H1 (cell line): ENCODE measurements around the gene DDN.

Experiments
- ASH2L ChIP-seq: fragments of 200-600, 300-600 bp; sonication (generic); IDR thresholded peaks from one replicate; pipeline ENCODE4 v1.7.1; 2017; ENCODE audit warnings: low read length
- CEBPB ChIP-seq: IDR thresholded peaks from 2 replicates; pipeline ENCODE4 v1.6.1; 2012; ENCODE audit warnings: low read depth, low read length
- CTCF ChIP-seq, 3 experiments: IDR thresholded peaks; 1 replicate in 2 of 3; 2 replicates in 1 of 3; pipeline versions ENCODE4 v1.5.1 to v1.6.1; 2011; ENCODE audit warnings: low read length in 3 of 3, mild to moderate bottlenecking in 3 of 3, inconsistent platforms in 2 of 3, low read depth in 1 of 3, moderate library complexity in 1 of 3; ENCODE audit not compliant: insufficient read depth in 1 of 3; ENCODE audit errors: control extremely low read depth in 1 of 3
- EP300 ChIP-seq, 2 experiments: IDR thresholded peaks; 1 replicate in 1 of 2; 2 replicates in 1 of 2; pipeline ENCODE4 v1.6.1; 2011 to 2012; ENCODE audit warnings: low read depth in 2 of 2, low read length in 2 of 2, mild to moderate bottlenecking in 2 of 2, borderline replicate concordance in 1 of 2, inconsistent platforms in 1 of 2, moderate library complexity in 1 of 2
- HDAC2 ChIP-seq, 2 experiments: fragments of 300-600 bp in 1 of 2; sonication (generic) in 1 of 2; IDR thresholded peaks; 2 replicates each; pipeline ENCODE4 v1.6.1; 2011 to 2012; ENCODE audit warnings: low read depth in 2 of 2, low read length in 2 of 2, mild to moderate bottlenecking in 2 of 2, moderate library complexity in 2 of 2, borderline replicate concordance in 1 of 2, inconsistent platforms in 1 of 2
- POLR2A ChIP-seq, 2 experiments: IDR thresholded peaks; 1 replicate in 1 of 2; 2 replicates in 1 of 2; pipeline ENCODE4 v1.6.1; 2011; ENCODE audit warnings: low read depth in 2 of 2, low read length in 2 of 2, mild to moderate bottlenecking in 2 of 2; ENCODE audit errors: control extremely low read depth in 1 of 2
- POLR2AphosphoS5 ChIP-seq: IDR thresholded peaks from 2 replicates; pipeline ENCODE4 v1.6.1; 2011; ENCODE audit warnings: low read depth, low read length
- POU5F1 ChIP-seq: IDR thresholded peaks from 2 replicates; pipeline ENCODE4 v1.6.1; 2011; ENCODE audit warnings: low read depth, mild to moderate bottlenecking, low read length, moderate library complexity
- RAD21 ChIP-seq, 2 experiments: IDR thresholded peaks in 1 of 2; conservative IDR thresholded peaks in 1 of 2; 2 replicates each; pipeline ENCODE4 v1.6.1; 2011; ENCODE audit warnings: low read depth in 2 of 2, low read length in 2 of 2, improper control_type of control experiment in 1 of 2, inconsistent platforms in 1 of 2, mild to moderate bottlenecking in 1 of 2, moderate library complexity in 1 of 2
- SIN3A ChIP-seq, 2 experiments: IDR thresholded peaks in 1 of 2; conservative IDR thresholded peaks in 1 of 2; 2 replicates each; pipeline ENCODE4 v1.6.1; 2011 to 2012; ENCODE audit warnings: low read length in 2 of 2, improper control_type of control experiment in 1 of 2, low read depth in 1 of 2, mild to moderate bottlenecking in 1 of 2
- SP2 ChIP-seq: IDR thresholded peaks from 2 replicates; pipeline ENCODE4 v1.6.1; 2012; ENCODE audit warnings: mild to moderate bottlenecking, low read length, inconsistent platforms
- TBP ChIP-seq: IDR thresholded peaks from 2 replicates; pipeline ENCODE4 v1.6.1; 2011; ENCODE audit warnings: low read depth, low read length, improper control_type of control experiment
- TEAD4 ChIP-seq: IDR thresholded peaks from 2 replicates; pipeline ENCODE4 v1.6.1; 2012; ENCODE audit warnings: low read depth, low read length, inconsistent platforms, mixed read lengths
- YY1 ChIP-seq: IDR thresholded peaks from 2 replicates; pipeline ENCODE4 v1.6.1; 2011; ENCODE audit warnings: low read depth, mild to moderate bottlenecking, low read length

DNA sequence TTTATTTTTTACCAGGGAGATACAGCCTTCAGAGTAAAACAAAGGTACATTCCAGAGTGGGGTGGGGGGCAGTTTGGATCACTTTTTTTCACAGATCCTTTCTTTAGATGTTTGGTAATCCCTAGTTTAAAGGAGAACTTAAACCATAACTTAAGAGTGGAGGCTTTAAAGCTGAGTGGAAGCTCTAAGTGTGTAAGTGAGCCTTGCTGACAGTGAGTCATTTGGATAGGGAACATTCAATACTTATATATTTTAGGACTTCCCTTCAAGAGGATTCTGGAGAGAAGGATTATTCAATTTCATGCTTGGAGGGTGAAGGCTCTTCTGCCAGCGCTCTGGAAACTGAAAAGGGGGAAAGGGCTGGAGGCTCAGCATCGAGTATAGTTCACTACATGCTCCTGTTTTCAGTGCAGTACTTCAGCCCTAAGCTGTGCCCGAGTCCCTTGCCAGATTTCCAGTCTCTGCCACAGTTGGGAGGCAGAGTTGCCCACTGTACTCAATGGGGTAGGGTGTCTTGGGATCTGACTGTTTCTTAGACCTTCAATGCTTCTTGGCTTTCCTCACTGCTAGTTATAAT lies 11.0 kb upstream of the DDN start:
- no peak for TF ChIP-seq TEAD4
- no peak for TF ChIP-seq CTCF (IDR thresholded peaks at IDR 0.05; ENCODE audit: control extremely low read depth in 1 of 3, insufficient read depth in 1 of 3, low read depth in 1 of 3, low read length in 3 of 3)
- TF ChIP-seq EP300 (IDR thresholded peaks at IDR 0.05; ENCODE audit: borderline replicate concordance in 1 of 2, low read depth in 2 of 2, low read length in 2 of 2), result no peak
- no peak for TF ChIP-seq POU5F1
- no peak for TF ChIP-seq POLR2A (IDR thresholded peaks at IDR 0.05; ENCODE audit: control extremely low read depth in 1 of 2, low read depth in 2 of 2, low read length in 2 of 2)
- TF ChIP-seq CEBPB, result no peak
- no peak for TF ChIP-seq RAD21 (IDR thresholded peaks at IDR 0.05 in 1 of 2, conservative IDR thresholded peaks at IDR 0.05 in 1 of 2; ENCODE audit: low read depth in 2 of 2, low read length in 2 of 2)
- TF ChIP-seq POLR2AphosphoS5, result no peak
- no peak for TF ChIP-seq TBP
- TF ChIP-seq HDAC2 (IDR thresholded peaks at IDR 0.05; ENCODE audit: borderline replicate concordance in 1 of 2, low read depth in 2 of 2, low read length in 2 of 2), result no peak
- TF ChIP-seq SP2, result no peak
- no peak for TF ChIP-seq ASH2L
- TF ChIP-seq SIN3A (conservative IDR thresholded peaks at IDR 0.05 in 1 of 2, IDR thresholded peaks at IDR 0.05 in 1 of 2; ENCODE audit: low read depth in 1 of 2, low read length in 2 of 2), result no peak
- TF ChIP-seq YY1, result no peak
